ENCODE data around the gene AGAP1.

DNA sequence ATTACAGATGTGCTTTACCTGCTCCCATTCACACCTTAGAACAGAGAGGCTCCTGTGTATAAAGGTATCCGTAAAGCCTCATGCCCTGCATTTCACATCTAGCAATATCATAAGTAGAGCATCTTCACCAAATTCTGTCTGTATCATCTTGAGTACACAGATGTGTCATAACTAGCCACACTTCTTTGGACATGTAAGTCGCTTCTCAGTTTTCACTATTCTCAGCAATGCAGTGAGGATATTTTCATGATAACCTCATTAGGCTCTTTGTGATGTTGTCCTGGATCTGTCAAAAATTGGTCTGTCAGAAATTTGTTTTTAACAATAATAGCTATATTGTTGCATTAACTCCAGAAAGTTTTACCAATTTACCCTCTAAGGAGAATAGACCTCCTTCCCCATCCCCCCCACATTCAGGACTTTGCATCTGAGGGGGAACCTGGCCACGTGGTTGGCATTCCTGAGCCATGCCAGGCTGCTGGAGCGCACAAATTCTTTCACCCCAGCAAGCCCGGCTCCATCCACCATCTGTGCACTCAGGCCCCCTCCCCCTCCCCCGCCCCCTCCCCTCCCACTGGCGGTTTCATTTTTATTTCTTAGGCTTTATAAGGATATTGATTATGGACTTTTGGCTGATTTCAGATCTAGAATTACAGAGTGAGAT, 34.1 kb downstream of the AGAP1 start:
- no peak for TF ChIP-seq POLR2A (IDR thresholded peaks at IDR 0.05)
- TF ChIP-seq, protein P1, sequence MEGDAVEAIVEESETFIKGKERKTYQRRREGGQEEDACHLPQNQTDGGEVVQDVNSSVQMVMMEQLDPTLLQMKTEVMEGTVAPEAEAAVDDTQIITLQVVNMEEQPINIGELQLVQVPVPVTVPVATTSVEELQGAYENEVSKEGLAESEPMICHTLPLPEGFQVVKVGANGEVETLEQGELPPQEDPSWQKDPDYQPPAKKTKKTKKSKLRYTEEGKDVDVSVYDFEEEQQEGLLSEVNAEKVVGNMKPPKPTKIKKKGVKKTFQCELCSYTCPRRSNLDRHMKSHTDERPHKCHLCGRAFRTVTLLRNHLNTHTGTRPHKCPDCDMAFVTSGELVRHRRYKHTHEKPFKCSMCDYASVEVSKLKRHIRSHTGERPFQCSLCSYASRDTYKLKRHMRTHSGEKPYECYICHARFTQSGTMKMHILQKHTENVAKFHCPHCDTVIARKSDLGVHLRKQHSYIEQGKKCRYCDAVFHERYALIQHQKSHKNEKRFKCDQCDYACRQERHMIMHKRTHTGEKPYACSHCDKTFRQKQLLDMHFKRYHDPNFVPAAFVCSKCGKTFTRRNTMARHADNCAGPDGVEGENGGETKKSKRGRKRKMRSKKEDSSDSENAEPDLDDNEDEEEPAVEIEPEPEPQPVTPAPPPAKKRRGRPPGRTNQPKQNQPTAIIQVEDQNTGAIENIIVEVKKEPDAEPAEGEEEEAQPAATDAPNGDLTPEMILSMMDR (IDR thresholded peaks at IDR 0.05): no peak

All from uterus (tissue), 2 donors.